ENCODE results near the gene CALML4. TPM values are rescaled to one million over a fixed set of nuclear protein-coding genes. Genes with fewer than 3 reads are reported as not detected.

The CALML4 gene
- total RNA-seq, 2 donors from 2014 or later, result 1.6 to 7.7 TPM

DNA sequence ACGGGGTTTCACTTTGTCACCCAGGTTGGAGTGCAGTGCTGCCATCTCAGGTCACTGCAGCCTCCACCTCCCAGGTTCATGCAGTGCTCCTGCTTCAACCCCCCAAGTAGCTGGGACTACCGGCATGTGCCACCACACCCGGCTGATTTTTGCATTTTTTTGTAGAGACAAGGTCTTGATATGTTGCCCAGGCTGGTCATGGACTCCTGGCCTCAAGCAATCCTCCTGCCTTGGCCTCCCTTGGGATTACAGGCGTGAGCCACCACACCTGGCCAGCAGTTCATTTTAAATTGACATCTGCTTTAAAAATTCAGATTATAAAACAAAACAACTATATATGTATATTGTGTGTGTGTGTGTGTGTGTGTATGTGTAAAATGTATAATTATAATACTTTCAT is 38.3 kb downstream of the CALML4 start:
- H3K27me3 ChIP-seq (replicated peaks; ENCODE audit: insufficient read depth), result no peaks in the 10 kb centered on the region
- no peak for ATAC-seq (ENCODE audit: insufficient number of reproducible peaks, low FRiP score, low read depth)
- TF ChIP-seq CTCF (IDR thresholded peaks at IDR 0.05), result no peak
- peaks cover 6 to 12% of the 10 kb centered on the region in 2 donors for H3K4me1 ChIP-seq (ENCODE audit: control insufficient read depth in 1 of 2, low read depth in 2 of 2)
- peaks cover 7% of the 10 kb centered on the region for H3K36me3 ChIP-seq
- no peak overlapping the region for H3K4me3 ChIP-seq
- H3K9me3 ChIP-seq, result no peaks in the 10 kb centered on the region
- no peak overlapping the region for H3K27ac ChIP-seq
- no peak for DNase-seq (ENCODE audit: low spot score)

DNA sequence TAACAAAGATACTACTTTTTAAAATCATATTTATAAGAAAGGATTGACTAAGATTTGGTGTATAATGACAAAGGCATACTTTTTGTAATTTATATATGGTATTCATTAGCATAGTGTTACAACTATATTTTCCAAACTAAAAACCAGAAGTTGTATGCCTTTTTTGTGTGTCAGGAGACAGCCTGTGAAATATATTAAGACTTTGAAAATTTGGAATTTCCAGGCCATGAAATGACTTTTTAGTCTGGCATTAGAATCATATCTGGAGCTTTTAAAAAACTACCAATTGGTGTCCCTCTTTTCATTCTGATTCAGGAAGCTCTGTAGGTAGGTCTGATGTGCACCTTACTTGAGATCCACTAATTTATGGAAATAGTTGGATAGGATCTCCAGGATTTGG is 41.9 kb downstream of the CALML4 start:
- Histone ChIP-seq H3K4me1 (ENCODE audit: control insufficient read depth in 1 of 2, low read depth in 2 of 2) (peaks cover 7 to 8% of the 10 kb centered on the region in 2 donors), H3K36me3 (peaks cover 9% of the 10 kb centered on the region), H3K4me3 (no peak overlapping the region), H3K27me3 (replicated peaks; ENCODE audit: insufficient read depth) (no peaks in the 10 kb centered on the region), H3K27ac (no peak overlapping the region), H3K9me3 (no peaks in the 10 kb centered on the region)
- no peak for TF ChIP-seq CTCF (IDR thresholded peaks at IDR 0.05)
- no peak for ATAC-seq (ENCODE audit: insufficient number of reproducible peaks, low FRiP score, low read depth)
- DNase-seq (ENCODE audit: low spot score), result no peak

- H3K4me1 ChIP-seq (ENCODE audit: control insufficient read depth in 1 of 2, low read depth in 2 of 2), result peaks cover 12 to 25% of the 10 kb centered on the region in 2 donors
- H3K27me3 ChIP-seq (replicated peaks; ENCODE audit: insufficient read depth), result no peaks in the 10 kb centered on the region
- H3K27ac ChIP-seq, result peak overlapping the region; percentile 7 to 65
- TF ChIP-seq CTCF (IDR thresholded peaks at IDR 0.05), result no peak
- peaks cover 7% of the 10 kb centered on the region for H3K36me3 ChIP-seq
- DNase-seq (ENCODE audit: low spot score) (no peak), ATAC-seq (ENCODE audit: insufficient number of reproducible peaks, low FRiP score, low read depth) (no peak)
- H3K4me3 ChIP-seq, result peak overlapping the region; percentile 27
- no peaks in the 10 kb centered on the region for H3K9me3 ChIP-seq
Observed at GRCh38 chr15:68158046-68158628, 47.0 kb downstream of the CALML4 start.

DNA sequence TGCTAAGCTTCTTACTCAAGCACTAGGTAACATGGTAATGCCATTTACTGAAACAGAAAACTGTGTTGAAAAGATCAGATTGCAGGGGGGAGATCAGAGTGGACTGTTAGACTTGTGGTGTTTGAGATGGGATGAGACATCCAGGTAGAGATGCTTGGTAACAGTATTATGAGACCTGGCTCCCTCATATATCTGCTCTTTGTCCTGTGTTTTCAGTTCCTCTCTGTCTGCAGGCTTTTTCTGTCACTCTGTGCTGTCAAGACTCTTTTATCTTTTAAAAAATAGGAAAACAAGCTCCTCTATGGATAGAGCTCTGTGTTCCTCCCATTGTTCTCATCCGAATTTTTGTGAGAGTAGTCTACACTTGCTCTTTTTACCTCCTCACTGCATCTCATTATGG is 48.1 kb downstream of the CALML4 start:
- H3K4me3 ChIP-seq, result no peak overlapping the region
- no peak for DNase-seq (ENCODE audit: low spot score)
- H3K4me1 ChIP-seq (ENCODE audit: control insufficient read depth in 1 of 2, low read depth in 2 of 2), result peaks cover 12 to 25% of the 10 kb centered on the region in 2 donors
- peak overlapping the region in 1 of 2 donors; percentile 65 for H3K27ac ChIP-seq
- H3K27me3 ChIP-seq (replicated peaks; ENCODE audit: insufficient read depth), result no peaks in the 10 kb centered on the region
- no peak for TF ChIP-seq CTCF (IDR thresholded peaks at IDR 0.05)
- ATAC-seq (ENCODE audit: insufficient number of reproducible peaks, low FRiP score, low read depth), result no peak
- H3K9me3 ChIP-seq, result no peaks in the 10 kb centered on the region
- H3K36me3 ChIP-seq, result peaks cover 2% of the 10 kb centered on the region

GRCh38 chr15:68154923-68155559 is 50.1 kb downstream of the CALML4 start:
- Histone ChIP-seq H3K4me3 (no peak overlapping the region), H3K27ac (no peak overlapping the region), H3K9me3 (no peaks in the 10 kb centered on the region), H3K4me1 (ENCODE audit: control insufficient read depth in 1 of 2, low read depth in 2 of 2) (peaks cover 12 to 25% of the 10 kb centered on the region in 2 donors), H3K36me3 (peaks cover 2% of the 10 kb centered on the region), H3K27me3 (replicated peaks; ENCODE audit: insufficient read depth) (no peaks in the 10 kb centered on the region)
- TF ChIP-seq CTCF (IDR thresholded peaks at IDR 0.05), result peak; percentile 56
- ATAC-seq (ENCODE audit: insufficient number of reproducible peaks, low FRiP score, low read depth), result no peak
- no peak for DNase-seq (ENCODE audit: low spot score)
